Measurements from ENCODE around the gene ATG101.

DNA sequence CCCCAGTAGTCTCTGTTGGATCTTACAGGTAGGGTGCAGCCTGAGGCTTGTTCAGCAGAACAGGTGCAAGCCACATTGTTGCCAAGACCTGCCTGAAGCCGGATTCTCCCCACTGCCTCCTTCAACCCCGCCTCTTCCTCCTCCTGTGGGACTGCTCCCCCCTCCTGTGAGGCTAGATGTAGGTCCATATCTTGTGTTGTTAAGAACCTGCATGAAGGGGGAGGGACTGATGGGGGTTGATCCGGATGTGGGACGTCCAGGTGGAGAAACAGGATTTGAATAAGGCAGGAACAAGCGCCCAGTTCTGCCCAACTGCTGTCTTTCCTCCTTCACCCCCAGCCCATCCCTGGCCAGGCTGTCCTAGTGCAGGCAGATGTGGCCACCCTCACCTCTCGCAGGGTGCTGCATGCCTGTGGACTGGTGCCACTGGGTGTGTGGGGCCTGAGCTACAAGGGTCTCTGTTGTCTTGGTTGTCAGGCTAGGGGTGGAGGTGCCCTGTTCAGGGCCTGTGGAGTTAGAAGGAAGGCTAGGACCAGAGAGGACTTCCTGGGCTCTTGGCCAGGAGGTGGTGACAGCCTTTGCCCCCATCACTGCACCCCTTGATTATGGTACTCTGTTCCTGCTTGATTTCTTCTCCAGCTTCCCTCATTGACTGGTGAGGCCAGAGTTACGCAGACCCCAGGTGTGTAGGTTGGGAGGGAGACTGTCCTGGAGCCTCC is 17.2 kb upstream of the ATG101 start:
- TF ChIP-seq, protein P1, sequence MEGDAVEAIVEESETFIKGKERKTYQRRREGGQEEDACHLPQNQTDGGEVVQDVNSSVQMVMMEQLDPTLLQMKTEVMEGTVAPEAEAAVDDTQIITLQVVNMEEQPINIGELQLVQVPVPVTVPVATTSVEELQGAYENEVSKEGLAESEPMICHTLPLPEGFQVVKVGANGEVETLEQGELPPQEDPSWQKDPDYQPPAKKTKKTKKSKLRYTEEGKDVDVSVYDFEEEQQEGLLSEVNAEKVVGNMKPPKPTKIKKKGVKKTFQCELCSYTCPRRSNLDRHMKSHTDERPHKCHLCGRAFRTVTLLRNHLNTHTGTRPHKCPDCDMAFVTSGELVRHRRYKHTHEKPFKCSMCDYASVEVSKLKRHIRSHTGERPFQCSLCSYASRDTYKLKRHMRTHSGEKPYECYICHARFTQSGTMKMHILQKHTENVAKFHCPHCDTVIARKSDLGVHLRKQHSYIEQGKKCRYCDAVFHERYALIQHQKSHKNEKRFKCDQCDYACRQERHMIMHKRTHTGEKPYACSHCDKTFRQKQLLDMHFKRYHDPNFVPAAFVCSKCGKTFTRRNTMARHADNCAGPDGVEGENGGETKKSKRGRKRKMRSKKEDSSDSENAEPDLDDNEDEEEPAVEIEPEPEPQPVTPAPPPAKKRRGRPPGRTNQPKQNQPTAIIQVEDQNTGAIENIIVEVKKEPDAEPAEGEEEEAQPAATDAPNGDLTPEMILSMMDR (IDR thresholded peaks at IDR 0.05) = no peak
- TF ChIP-seq EP300 (IDR thresholded peaks at IDR 0.05) (no peak), POLR2A (IDR thresholded peaks at IDR 0.05) (no peak)

Measured in gastroesophageal sphincter (tissue), 3 donors.